GM12873 (cell line): Measurements from ENCODE around the gene ZFP92.

ENCODE experiments used
- CTCF ChIP-seq: IDR thresholded peaks from 2 replicates; pipeline ENCODE4 v1.5.1; 2012; ENCODE audit warnings: low read depth, mild to moderate bottlenecking, moderate library complexity, low read length, control low read depth; ENCODE audit not compliant: insufficient read depth; ENCODE audit errors: missing control alignments

The ZFP92 gene

GRCh38 chrX:153387987-153388721 is 23.1 kb upstream of the ZFP92 start:
- no peak for TF ChIP-seq CTCF

GRCh38 chrX:153388722-153389459 is 22.4 kb upstream of the ZFP92 start:
- no peak for TF ChIP-seq CTCF

GRCh38 chrX:153392642-153393321 is 18.5 kb upstream of the ZFP92 start:
- no peak for TF ChIP-seq CTCF

- no peak for TF ChIP-seq CTCF
Observed at GRCh38 chrX:153394612-153395011, 16.7 kb upstream of the ZFP92 start.

- TF ChIP-seq CTCF, result no peak
Observed at GRCh38 chrX:153395613-153396319, 15.5 kb upstream of the ZFP92 start.

- TF ChIP-seq CTCF, result no peak
Observed at GRCh38 chrX:153396320-153397195, 14.7 kb upstream of the ZFP92 start.
